OCI-LY3 (cell line): Measurements from ENCODE around the gene ATP6V1G1.

Source experiments
- CTCF ChIP-seq: fragments of 200-600, 300-600 bp; sonication (generic); IDR thresholded peaks from 2 replicates; pipeline ENCODE4 v1.5.1; 2014; ENCODE audit warnings: antibody characterized with exemption, low read length, low read depth
- EZH2phosphoT487 ChIP-seq: fragments of 200-600 bp; shearing (Covaris generic); IDR thresholded peaks from 2 replicates; pipeline ENCODE4 v1.6.1; 2018; ENCODE audit warnings: antibody characterized with exemption, mixed run types, low read depth

GRCh38 chr9:114559830-114560513 is 27.6 kb upstream of the ATP6V1G1 start:
- no peak for TF ChIP-seq CTCF
- TF ChIP-seq EZH2phosphoT487 = no peak
